MG63 (cell line): ENCODE results near the gene PTPRA. TPM values are rescaled to one million over a fixed set of nuclear protein-coding genes. Genes with fewer than 3 reads are reported as not detected.
"Not testable (repeated sequence)": the region's sequence is repeated elsewhere in the genome, so short reads cannot be mapped to it uniquely, and the experiment has no call there.

Experiments used
- DNase-seq: peaks from one replicate; pipeline ENCODE4 v3.0.0-alpha.2; 2020
- H3K27me3 ChIP-seq: fragments of 250-450 bp; sonication (Bioruptor Pico); 2 replicates; pipeline ENCODE4 v1.5.1; 2020; ENCODE audit warnings: mild to moderate bottlenecking, moderate library complexity
- H3K36me3 ChIP-seq: fragments of 250-450 bp; sonication (Bioruptor Pico); 2 replicates; pipeline ENCODE4 v1.5.1; 2020; ENCODE audit warnings: mild to moderate bottlenecking, moderate library complexity
- H3K4me3 ChIP-seq: fragments of 250-450 bp; sonication (Bioruptor Pico); 2 replicates; pipeline ENCODE4 v1.5.1; 2020; ENCODE audit warnings: mild to moderate bottlenecking, moderate library complexity
- H3K9me3 ChIP-seq: fragments of 250-450 bp; sonication (Bioruptor Pico); 2 replicates; pipeline ENCODE4 v1.5.1; 2020; ENCODE audit warnings: mild to moderate bottlenecking, moderate library complexity
- total RNA-seq: library from RNA; depleted of rRNA; stranded (reverse); fragments of >200 nt; shearing (Covaris generic); gene quantifications from 2 replicates; pipeline ENCODE4 v1.2.3, GENCODE V29; 2014; ENCODE audit warnings: low replicate concordance

PTPRA gene
- total RNA-seq, 1 experiment from 2014 or later: 8.8 TPM

- Histone ChIP-seq H3K36me3 (no peaks in the 10 kb centered on the region; the same call in 1 of the 2 replicates), H3K4me3 (peak overlapping the region; percentile 70), H3K27me3 (no peaks in the 10 kb centered on the region), H3K9me3 (no peaks in the 10 kb centered on the region)
- DNase-seq: no peak
These were observed 1.2 kb downstream of the PTPRA start for GRCh38 chr20:2874456-2874855.

- DNase-seq: no peak
- no peaks in the 10 kb centered on the region; the same call in 1 of the 2 replicates for H3K36me3 ChIP-seq
- H3K27me3 ChIP-seq: no peaks in the 10 kb centered on the region
- H3K4me3 ChIP-seq: no peak overlapping the region
- H3K9me3 ChIP-seq: no peaks in the 10 kb centered on the region
These were observed 2.5 kb downstream of the PTPRA start for GRCh38 chr20:2875690-2876203.

GRCh38 chr20:2878515-2878914 is 5.2 kb downstream of the PTPRA start:
- no peak overlapping the region for H3K4me3 ChIP-seq
- no peaks in the 10 kb centered on the region for H3K9me3 ChIP-seq
- no peaks in the 10 kb centered on the region for H3K27me3 ChIP-seq
- H3K36me3 ChIP-seq: no peaks in the 10 kb centered on the region; the same call in 1 of the 2 replicates
- DNase-seq: no peak

- H3K36me3 ChIP-seq: no peaks in the 10 kb centered on the region; the same call in 1 of the 2 replicates
- DNase-seq: peak; percentile 61
- no peak overlapping the region for H3K4me3 ChIP-seq
- no peaks in the 10 kb centered on the region for H3K9me3 ChIP-seq
- no peaks in the 10 kb centered on the region for H3K27me3 ChIP-seq
These were observed 5.9 kb downstream of the PTPRA start for GRCh38 chr20:2879146-2879545.

GRCh38 chr20:2880650-2881049 is 7.4 kb downstream of the PTPRA start:
- no peaks in the 10 kb centered on the region for H3K27me3 ChIP-seq
- no peaks in the 10 kb centered on the region; the same call in 1 of the 2 replicates for H3K36me3 ChIP-seq
- H3K9me3 ChIP-seq: no peaks in the 10 kb centered on the region
- H3K4me3 ChIP-seq: no peak overlapping the region
- DNase-seq: no peak

GRCh38 chr20:2883726-2884637 is 10.7 kb downstream of the PTPRA start:
- no peak for DNase-seq
- Histone ChIP-seq H3K4me3 (no peak overlapping the region), H3K27me3 (no peaks in the 10 kb centered on the region), H3K36me3 (no peaks in the 10 kb centered on the region), H3K9me3 (no peaks in the 10 kb centered on the region)

- DNase-seq: no peak
These were observed 14.4 kb downstream of the PTPRA start for GRCh38 chr20:2887715-2888114.

GRCh38 chr20:2888224-2888955 is 15.1 kb downstream of the PTPRA start:
- H3K36me3 ChIP-seq: no peaks in the 10 kb centered on the region
- DNase-seq: no peak

More at GRCh38 chr20:2887715-2888114, 14.4 kb downstream of the PTPRA start:
- no peaks in the 10 kb centered on the region for H3K36me3 ChIP-seq
- no peaks in the 10 kb centered on the region for H3K9me3 ChIP-seq
- H3K4me3 ChIP-seq: no peak overlapping the region
- no peaks in the 10 kb centered on the region for H3K27me3 ChIP-seq

GRCh38 chr20:2889209-2889608 is 15.9 kb downstream of the PTPRA start:
- no peaks in the 10 kb centered on the region for H3K27me3 ChIP-seq
- no peaks in the 10 kb centered on the region for H3K36me3 ChIP-seq
- no peaks in the 10 kb centered on the region for H3K9me3 ChIP-seq
- no peak overlapping the region for H3K4me3 ChIP-seq
- no peak for DNase-seq

More at GRCh38 chr20:2888224-2888955, 15.1 kb downstream of the PTPRA start:
- Histone ChIP-seq H3K27me3 (no peaks in the 10 kb centered on the region), H3K9me3 (no peaks in the 10 kb centered on the region), H3K4me3 (no peak overlapping the region)

GRCh38 chr20:2889797-2890196 is 16.5 kb downstream of the PTPRA start:
- Histone ChIP-seq H3K36me3 (no peaks in the 10 kb centered on the region), H3K4me3 (no peak overlapping the region), H3K9me3 (no peaks in the 10 kb centered on the region), H3K27me3 (no peaks in the 10 kb centered on the region)
- no peak for DNase-seq

- H3K4me3 ChIP-seq: no peak overlapping the region
- no peaks in the 10 kb centered on the region for H3K9me3 ChIP-seq
- no peaks in the 10 kb centered on the region for H3K36me3 ChIP-seq
- DNase-seq: no peak
- H3K27me3 ChIP-seq: no peaks in the 10 kb centered on the region
These were observed 17.5 kb downstream of the PTPRA start for GRCh38 chr20:2890742-2891141.

GRCh38 chr20:2891343-2891742 is 18.1 kb downstream of the PTPRA start:
- Histone ChIP-seq H3K36me3 (no peaks in the 10 kb centered on the region), H3K4me3 (no peak overlapping the region)
- DNase-seq: no peak

GRCh38 chr20:2892376-2892775 is 19.1 kb downstream of the PTPRA start:
- Histone ChIP-seq H3K4me3 (no peak overlapping the region), H3K36me3 (no peaks in the 10 kb centered on the region), H3K27me3 (no peaks in the 10 kb centered on the region), H3K9me3 (no peaks in the 10 kb centered on the region)
- no peak for DNase-seq

More at GRCh38 chr20:2891343-2891742, 18.1 kb downstream of the PTPRA start:
- H3K27me3 ChIP-seq: no peaks in the 10 kb centered on the region
- H3K9me3 ChIP-seq: no peaks in the 10 kb centered on the region

- Histone ChIP-seq H3K27me3 (no peaks in the 10 kb centered on the region), H3K36me3 (no peaks in the 10 kb centered on the region), H3K4me3 (no peak overlapping the region), H3K9me3 (no peaks in the 10 kb centered on the region)
- no peak for DNase-seq
These were observed 20.9 kb downstream of the PTPRA start for GRCh38 chr20:2894221-2894620.

- not testable (repeated sequence) for H3K4me3 ChIP-seq, H3K27me3 ChIP-seq, DNase-seq, H3K36me3 ChIP-seq, H3K9me3 ChIP-seq
These were observed 21.9 kb downstream of the PTPRA start for GRCh38 chr20:2895154-2895553.

- DNase-seq: no peak
- no peaks in the 10 kb centered on the region for H3K36me3 ChIP-seq
- H3K4me3 ChIP-seq: no peak overlapping the region
- no peaks in the 10 kb centered on the region for H3K9me3 ChIP-seq
- H3K27me3 ChIP-seq: no peaks in the 10 kb centered on the region
These were observed 26.0 kb downstream of the PTPRA start for GRCh38 chr20:2899243-2899642.
